ENCODE measurements around the gene HYLS1.

DNA sequence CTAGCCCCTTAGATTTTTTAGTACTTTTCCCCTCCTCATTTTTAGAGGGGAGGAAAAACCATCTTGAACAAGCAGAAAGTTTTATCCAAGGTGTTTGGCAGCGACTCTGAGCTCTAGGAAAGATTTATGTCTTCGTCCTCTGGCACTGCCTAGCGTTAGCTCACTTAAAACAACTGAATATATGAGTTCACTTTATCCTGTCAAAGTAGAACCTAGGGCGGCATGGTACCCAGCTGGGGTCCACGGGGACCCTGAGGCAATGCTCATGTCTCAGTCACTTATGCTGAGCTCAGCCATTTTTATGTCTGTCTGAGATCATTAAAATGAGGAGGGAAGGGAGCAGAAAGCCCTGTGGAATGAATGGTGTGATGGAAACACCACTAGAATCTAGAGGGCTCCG is 44.2 kb downstream of the HYLS1 start:
- TF ChIP-seq, protein P1, sequence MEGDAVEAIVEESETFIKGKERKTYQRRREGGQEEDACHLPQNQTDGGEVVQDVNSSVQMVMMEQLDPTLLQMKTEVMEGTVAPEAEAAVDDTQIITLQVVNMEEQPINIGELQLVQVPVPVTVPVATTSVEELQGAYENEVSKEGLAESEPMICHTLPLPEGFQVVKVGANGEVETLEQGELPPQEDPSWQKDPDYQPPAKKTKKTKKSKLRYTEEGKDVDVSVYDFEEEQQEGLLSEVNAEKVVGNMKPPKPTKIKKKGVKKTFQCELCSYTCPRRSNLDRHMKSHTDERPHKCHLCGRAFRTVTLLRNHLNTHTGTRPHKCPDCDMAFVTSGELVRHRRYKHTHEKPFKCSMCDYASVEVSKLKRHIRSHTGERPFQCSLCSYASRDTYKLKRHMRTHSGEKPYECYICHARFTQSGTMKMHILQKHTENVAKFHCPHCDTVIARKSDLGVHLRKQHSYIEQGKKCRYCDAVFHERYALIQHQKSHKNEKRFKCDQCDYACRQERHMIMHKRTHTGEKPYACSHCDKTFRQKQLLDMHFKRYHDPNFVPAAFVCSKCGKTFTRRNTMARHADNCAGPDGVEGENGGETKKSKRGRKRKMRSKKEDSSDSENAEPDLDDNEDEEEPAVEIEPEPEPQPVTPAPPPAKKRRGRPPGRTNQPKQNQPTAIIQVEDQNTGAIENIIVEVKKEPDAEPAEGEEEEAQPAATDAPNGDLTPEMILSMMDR (IDR thresholded peaks at IDR 0.05) = no peak
- no peak for TF ChIP-seq ZFX (IDR thresholded peaks at IDR 0.05; ENCODE audit: borderline replicate concordance)

Measured in 22Rv1 (cell line).